Bronchial epithelial cell (primary cell): ENCODE results near the gene AP5Z1. TPM values are rescaled to one million over a fixed set of nuclear protein-coding genes. Genes with fewer than 3 reads are reported as not detected.

Source experiments
- DNase-seq: peaks from one replicate; pipeline ENCODE4 v3.0.0-alpha.2; 2010; ENCODE audit warnings: low read depth
- FAIRE-seq: peaks from 2 replicates; lab custom pipeline; 2011; peaks lifted over from hg19 to GRCh38; lab: Jason Lieb, UNC
- H3K27me3 ChIP-seq: 2 replicates; pipeline ENCODE4 v1.5.1; 2011; ENCODE audit warnings: low read length; ENCODE audit not compliant: control insufficient read depth, insufficient read depth
- H3K36me3 ChIP-seq: 2 replicates; pipeline ENCODE4 v1.5.1; 2011; ENCODE audit warnings: low read length; ENCODE audit not compliant: control insufficient read depth, insufficient read depth
- H3K4me3 ChIP-seq: 2 replicates; pipeline ENCODE4 v1.5.1; 2011; ENCODE audit warnings: mild to moderate bottlenecking, low read depth, low read length, control low read depth
- CTCF ChIP-seq: IDR thresholded peaks from 2 replicates; pipeline ENCODE4 v1.5.1; 2011; ENCODE audit warnings: mild to moderate bottlenecking, moderate library complexity, low read length, control low read depth, inconsistent platforms; ENCODE audit not compliant: insufficient read depth, severe bottlenecking
- total RNA-seq: library from RNA; depleted of rRNA; stranded (reverse); fragments of >200 nt; gene quantifications from 2 replicates; pipeline ENCODE4 v1.2.1, GENCODE V29; 2014

Gene AP5Z1
- total RNA-seq, 1 donor from 2014 or later, result 24.5 TPM

- Histone ChIP-seq H3K27me3 (no peaks in the 10 kb centered on the region), H3K36me3 (no peaks in the 10 kb centered on the region), H3K4me3 (no peak overlapping the region)
- DNase-seq (no peak), FAIRE-seq (no peak)
- no peak for TF ChIP-seq CTCF
Measured at GRCh38 chr7:4833176-4833575, 57.8 kb downstream of the AP5Z1 start.

- no peak for TF ChIP-seq CTCF
- DNase-seq (no peak), FAIRE-seq (no peak)
- Histone ChIP-seq H3K27me3 (no peaks in the 10 kb centered on the region), H3K36me3 (no peaks in the 10 kb centered on the region), H3K4me3 (no peak overlapping the region)
Measured at GRCh38 chr7:4833691-4834600, 58.5 kb downstream of the AP5Z1 start.

- Histone ChIP-seq H3K27me3 (no peaks in the 10 kb centered on the region), H3K36me3 (no peaks in the 10 kb centered on the region), H3K4me3 (no peak overlapping the region)
- no peak for DNase-seq
- FAIRE-seq, result no peak
- no peak for TF ChIP-seq CTCF
Measured at GRCh38 chr7:4834601-4835397, 59.4 kb downstream of the AP5Z1 start.

- Histone ChIP-seq H3K4me3 (no peak overlapping the region), H3K36me3 (no peaks in the 10 kb centered on the region), H3K27me3 (no peaks in the 10 kb centered on the region)
- DNase-seq, result no peak
- FAIRE-seq, result no peak
- no peak for TF ChIP-seq CTCF
Measured at GRCh38 chr7:4835398-4836205, 60.2 kb downstream of the AP5Z1 start.

GRCh38 chr7:4836206-4836661, 60.8 kb downstream of the AP5Z1 start:
- no peak for FAIRE-seq
- no peak for TF ChIP-seq CTCF

More at GRCh38 chr7:4836206-4836661, 60.8 kb downstream of the AP5Z1 start:
- Histone ChIP-seq H3K27me3 (no peaks in the 10 kb centered on the region), H3K36me3 (no peaks in the 10 kb centered on the region), H3K4me3 (no peak overlapping the region)
- no peak for DNase-seq
